Peyer's patch (tissue), 4 donors: ENCODE results near the gene TMEM86B.

Experiments used
- POLR2A ChIP-seq, 2 donors: fragments of 450-650 bp; IDR thresholded peaks; one replicate each; pipeline ENCODE4 v1.5.1; 2017; ENCODE audit warnings: antibody characterized with exemption in 2 of 2, mild to moderate bottlenecking in 2 of 2, moderate library complexity in 2 of 2
- TF ChIP-seq, protein P1 (sequence below), 6 experiments: fragments of 450-650 bp in 4 of 6; fragments of 200-600 bp in 2 of 6; sonication (generic) in 1 of 6; IDR thresholded peaks; one replicate each; pipeline ENCODE4 v1.5.1; 2017 to 2019; ENCODE audit warnings: antibody characterized with exemption in 6 of 6, mild to moderate bottlenecking in 3 of 6, moderate library complexity in 1 of 6

DNA sequence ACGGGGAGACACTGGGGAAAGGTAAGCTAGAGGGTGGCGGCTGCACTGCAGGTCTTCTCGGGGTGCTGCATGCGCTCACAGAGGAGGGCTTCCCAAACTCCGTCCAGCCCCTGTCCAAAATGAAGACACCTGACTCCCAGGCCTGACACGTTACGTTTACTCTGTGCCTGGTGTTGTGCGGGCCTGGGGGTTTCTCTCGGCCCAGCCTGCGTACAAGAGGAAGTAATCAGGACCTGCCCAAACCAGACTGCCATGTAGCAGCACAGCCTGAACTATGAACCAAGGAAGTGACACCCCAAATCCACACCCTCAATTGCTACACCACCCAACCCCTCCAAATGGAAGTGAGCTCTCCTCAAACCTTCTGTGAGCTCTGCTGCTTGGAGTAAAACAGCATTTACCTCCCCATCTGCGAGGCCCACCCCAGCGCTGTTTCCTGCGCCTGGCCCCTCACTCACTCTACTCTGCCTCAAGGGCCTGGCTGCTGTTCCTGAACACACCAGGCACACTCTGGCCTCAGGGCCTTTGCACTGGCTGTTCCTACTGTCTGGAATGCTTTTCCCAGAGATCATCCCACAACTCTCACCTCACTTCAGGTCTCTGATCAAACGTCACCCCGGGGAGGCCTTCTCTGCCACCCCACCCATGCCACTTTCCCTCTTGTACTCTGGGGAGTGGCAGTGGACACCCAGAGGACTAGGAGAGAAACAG lies 48.3 kb upstream of the TMEM86B start:
- TF ChIP-seq, protein P1, sequence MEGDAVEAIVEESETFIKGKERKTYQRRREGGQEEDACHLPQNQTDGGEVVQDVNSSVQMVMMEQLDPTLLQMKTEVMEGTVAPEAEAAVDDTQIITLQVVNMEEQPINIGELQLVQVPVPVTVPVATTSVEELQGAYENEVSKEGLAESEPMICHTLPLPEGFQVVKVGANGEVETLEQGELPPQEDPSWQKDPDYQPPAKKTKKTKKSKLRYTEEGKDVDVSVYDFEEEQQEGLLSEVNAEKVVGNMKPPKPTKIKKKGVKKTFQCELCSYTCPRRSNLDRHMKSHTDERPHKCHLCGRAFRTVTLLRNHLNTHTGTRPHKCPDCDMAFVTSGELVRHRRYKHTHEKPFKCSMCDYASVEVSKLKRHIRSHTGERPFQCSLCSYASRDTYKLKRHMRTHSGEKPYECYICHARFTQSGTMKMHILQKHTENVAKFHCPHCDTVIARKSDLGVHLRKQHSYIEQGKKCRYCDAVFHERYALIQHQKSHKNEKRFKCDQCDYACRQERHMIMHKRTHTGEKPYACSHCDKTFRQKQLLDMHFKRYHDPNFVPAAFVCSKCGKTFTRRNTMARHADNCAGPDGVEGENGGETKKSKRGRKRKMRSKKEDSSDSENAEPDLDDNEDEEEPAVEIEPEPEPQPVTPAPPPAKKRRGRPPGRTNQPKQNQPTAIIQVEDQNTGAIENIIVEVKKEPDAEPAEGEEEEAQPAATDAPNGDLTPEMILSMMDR (IDR thresholded peaks at IDR 0.05): no peak
- TF ChIP-seq POLR2A (IDR thresholded peaks at IDR 0.05): no peak
